Astrocyte (in vitro differentiated cells and primary cell): ENCODE results near the gene MYL4.

ENCODE experiments used
- EZH2 ChIP-seq: IDR thresholded peaks from 2 replicates; pipeline ENCODE4 v1.6.1; 2012; ENCODE audit warnings: mild to moderate bottlenecking, low read length, inconsistent platforms; ENCODE audit not compliant: insufficient read depth
- TF ChIP-seq, protein P1 (sequence below): IDR thresholded peaks from 2 replicates; pipeline ENCODE4 v1.5.1; 2011; ENCODE audit warnings: low read depth, mild to moderate bottlenecking, inconsistent platforms, low read length, moderate library complexity; ENCODE audit not compliant: insufficient read depth

GRCh38 chr17:47208744-47209488, at the start of gene MYL4:
- TF ChIP-seq, protein P1, sequence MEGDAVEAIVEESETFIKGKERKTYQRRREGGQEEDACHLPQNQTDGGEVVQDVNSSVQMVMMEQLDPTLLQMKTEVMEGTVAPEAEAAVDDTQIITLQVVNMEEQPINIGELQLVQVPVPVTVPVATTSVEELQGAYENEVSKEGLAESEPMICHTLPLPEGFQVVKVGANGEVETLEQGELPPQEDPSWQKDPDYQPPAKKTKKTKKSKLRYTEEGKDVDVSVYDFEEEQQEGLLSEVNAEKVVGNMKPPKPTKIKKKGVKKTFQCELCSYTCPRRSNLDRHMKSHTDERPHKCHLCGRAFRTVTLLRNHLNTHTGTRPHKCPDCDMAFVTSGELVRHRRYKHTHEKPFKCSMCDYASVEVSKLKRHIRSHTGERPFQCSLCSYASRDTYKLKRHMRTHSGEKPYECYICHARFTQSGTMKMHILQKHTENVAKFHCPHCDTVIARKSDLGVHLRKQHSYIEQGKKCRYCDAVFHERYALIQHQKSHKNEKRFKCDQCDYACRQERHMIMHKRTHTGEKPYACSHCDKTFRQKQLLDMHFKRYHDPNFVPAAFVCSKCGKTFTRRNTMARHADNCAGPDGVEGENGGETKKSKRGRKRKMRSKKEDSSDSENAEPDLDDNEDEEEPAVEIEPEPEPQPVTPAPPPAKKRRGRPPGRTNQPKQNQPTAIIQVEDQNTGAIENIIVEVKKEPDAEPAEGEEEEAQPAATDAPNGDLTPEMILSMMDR: no peak
- TF ChIP-seq EZH2: no peak
